Psoas muscle (tissue), 8 donors: ENCODE measurements around the gene CPSF3. TPM values are rescaled to one million over a fixed set of nuclear protein-coding genes. Genes with fewer than 3 reads are reported as not detected.

Experiments
- ATAC-seq, 4 donors: fragments of 200-7000 bp; cut with Tn5 transposase; one replicate each; pipeline ENCODE4 v1.9.1; 2020; ENCODE audit warnings: moderate library complexity in 3 of 4, mild to moderate bottlenecking in 2 of 4
- DNase-seq, 2 donors: peaks; one replicate each; pipeline ENCODE4 v3.0.0-alpha.2; 2020
- H3K27ac ChIP-seq: fragments of 200-600 bp; one replicate; pipeline ENCODE4 v1.8.0; 2022
- H3K27me3 ChIP-seq, 3 donors: fragments of 200-600 bp in 1 of 3; one replicate each; pipeline versions ENCODE4 v1.6.1 to v1.8.0; 2013 to 2022; ENCODE audit warnings: low read length in 2 of 3, mild to moderate bottlenecking in 2 of 3, moderate library complexity in 1 of 3; ENCODE audit not compliant: insufficient read depth in 3 of 3
- H3K36me3 ChIP-seq, 2 donors: fragments of 200-600 bp in 1 of 2; one replicate each; pipeline versions ENCODE4 v1.6.1 to v1.8.0; 2013 to 2022; ENCODE audit warnings: low read depth in 1 of 2, mild to moderate bottlenecking in 1 of 2, moderate library complexity in 1 of 2; ENCODE audit not compliant: insufficient read depth in 1 of 2
- H3K4me1 ChIP-seq: fragments of 200-600 bp; one replicate; pipeline ENCODE4 v1.8.0; 2022
- H3K4me3 ChIP-seq: fragments of 200-600 bp; one replicate; pipeline ENCODE4 v1.8.0; 2022; ENCODE audit warnings: mild to moderate bottlenecking
- H3K9me3 ChIP-seq: fragments of 200-600 bp; one replicate; pipeline ENCODE4 v1.8.0; 2022
- CTCF ChIP-seq: fragments of 200-600 bp; IDR thresholded peaks from one replicate; pipeline ENCODE4 v1.8.0; 2022; ENCODE audit warnings: antibody characterized with exemption
- WGBS, 3 donors: extraction: QIAGEN DNeasy Blood & Tissue Kit; methylation state at CpG; one replicate each; pipeline versions ENCODE4 v1.1.6 to v1.1.7; 2013; 5-methylcytosine and 5-hydroxymethylcytosine counted together
- intact Hi-C, 2 donors: fragments of 100-400 bp; cut with DNase I; formaldehyde crosslinking; loops; one replicate each; pipeline versions ENCODE4 v1.11.0 to v1.14.2; 2022
- polyA plus RNA-seq, 3 donors: library from polyadenylated mRNA; stranded (reverse); fragments of 200-250 nt; gene quantifications; one replicate each; pipeline ENCODE4 v1.2.3, GENCODE V29; 2013
- total RNA-seq, 4 donors: library from RNA; stranded (reverse); fragmentation: NEBNext Ultra II Directional in 2 of 4; extraction: Animal tissue kit (Norgen Biotek cat#: 25700) in 2 of 4; gene quantifications; one replicate each; pipeline versions ENCODE4 v1.2.1 to v1.2.4, GENCODE V29; 2021 to 2023
- donor health status: healthy with polysubstance abuse.
- donor health status: DM: no; HTN: no; CAD: no; lungs with moderate emphysema.
- donor health status: Bipolar disorder and iron deficiency.
- donor health status: healthy.
- donor health status: DM: yes; HTN: yes; CAD: no.
- donor health status: DM: no; HTN: no; CAD: no.
- donor health status: DM: no; HTN: no; CAD: no.
- donor health status: DM: yes; HTN: yes; CAD: no.

CPSF3 gene
- total and polyA plus RNA-seq, 7 donors = 11.3 to 21.8 (median 19.3) TPM

- DNase-seq (no peak), ATAC-seq (no peak)
- peaks cover 7 to 86% of the 10 kb centered on the region in 2 donors for H3K36me3 ChIP-seq
- 68 to 69% (median 69%) methylated on average over 13 of the region's 13 CpGs for WGBS, 3 donors
- intact Hi-C loops = no loop called here
- H3K27ac ChIP-seq = no peak overlapping the region
- TF ChIP-seq CTCF = no peak
- H3K4me3 ChIP-seq = no peak overlapping the region
- H3K9me3 ChIP-seq = no peaks in the 10 kb centered on the region
- peaks cover 0 to 3% (median 0%) of the 10 kb centered on the region in 3 donors for H3K27me3 ChIP-seq
- H3K4me1 ChIP-seq = no peaks in the 10 kb centered on the region
Observed at GRCh38 chr2:9406529-9407362, 16.7 kb upstream of the CPSF3 start.

GRCh38 chr2:9407363-9407811, 16.1 kb upstream of the CPSF3 start:
- TF ChIP-seq CTCF = no peak
- intact Hi-C loops = no loop called here
- no peaks in the 10 kb centered on the region for H3K4me1 ChIP-seq
- no peak overlapping the region for H3K27ac ChIP-seq
- H3K9me3 ChIP-seq = no peaks in the 10 kb centered on the region
- H3K4me3 ChIP-seq = no peak overlapping the region
- H3K36me3 ChIP-seq = peaks cover 7 to 87% of the 10 kb centered on the region in 2 donors
- ATAC-seq (no peak), DNase-seq (no peak)
- 77 to 89% (median 88%) methylated on average over 8 of the region's 8 CpGs for WGBS, 3 donors
- H3K27me3 ChIP-seq = peaks cover 0 to 3% (median 0%) of the 10 kb centered on the region in 3 donors

GRCh38 chr2:9408641-9409151, 14.8 kb upstream of the CPSF3 start:
- Histone ChIP-seq H3K4me1 (no peaks in the 10 kb centered on the region), H3K27ac (no peak overlapping the region), H3K27me3 (peaks cover 0 to 3% (median 0%) of the 10 kb centered on the region in 3 donors), H3K9me3 (no peaks in the 10 kb centered on the region), H3K4me3 (no peak overlapping the region), H3K36me3 (peaks cover 7 to 89% of the 10 kb centered on the region in 2 donors)
- intact Hi-C loops = no loop called here
- no peak for TF ChIP-seq CTCF
- ATAC-seq (no peak), DNase-seq (no peak)
- WGBS, 3 donors = 89 to 90% (median 90%) methylated on average over 9 of the region's 9 CpGs

- H3K27me3 ChIP-seq = peaks cover 0 to 3% (median 0%) of the 10 kb centered on the region in 3 donors
- ATAC-seq = no peak
- intact Hi-C loops = no loop called here
- no peak overlapping the region for H3K27ac ChIP-seq
- H3K4me3 ChIP-seq = no peak overlapping the region
- no peak for TF ChIP-seq CTCF
- WGBS, 3 donors = 96 to 100% (median 99%) methylated on average over 3 of the region's 3 CpGs
- H3K9me3 ChIP-seq = no peaks in the 10 kb centered on the region
- H3K4me1 ChIP-seq = no peaks in the 10 kb centered on the region
- H3K36me3 ChIP-seq = peaks cover 7 to 84% of the 10 kb centered on the region in 2 donors
- DNase-seq = no peak
Observed at GRCh38 chr2:9410108-9410507, 13.3 kb upstream of the CPSF3 start.
